ENCODE results near the gene KIF26B. TPM values are rescaled to one million over a fixed set of nuclear protein-coding genes. Genes with fewer than 3 reads are reported as not detected.
A peak's percentile ranks its signal among the peaks of the same experiment; 100 is the strongest.

KIF26B gene
- total and polyA plus RNA-seq, 2 experiments from 2014 or later, result 0.03 to 0.76 TPM

- Mint-ChIP-seq H3K36me3 (ENCODE audit: low read depth) (no peaks in the 10 kb centered on the region), H3K9me3 (peaks cover 3% of the 10 kb centered on the region; the same call in 2 of the 3 replicates), H3K27ac (no peak overlapping the region), H3K4me1 (peaks cover 7% of the 10 kb centered on the region), H3K27me3 (ENCODE audit: insufficient read depth, low read depth, poor library complexity) (peaks cover 12% of the 10 kb centered on the region), H3K4me3 (no peak overlapping the region)
- H3K4me1 ChIP-seq (ENCODE audit: insufficient read depth), result peaks cover 4% of the 10 kb centered on the region; the same call in 1 of the 2 replicates
- ATAC-seq (peak; percentile 98), DNase-seq (ENCODE audit: low spot score) (peak; percentile 61)
- no peak overlapping the region for H3K4me3 ChIP-seq
- no peaks in the 10 kb centered on the region for H3K36me3 ChIP-seq (ENCODE audit: insufficient read depth)
- H4K20me1 ChIP-seq (replicated peaks; ENCODE audit: insufficient read depth), result no peaks in the 10 kb centered on the region
- TF ChIP-seq JUNB (IDR thresholded peaks at IDR 0.05; ENCODE audit: unreplicated experiment) (no peak), CREB1 (CRISPR knock-in tag; IDR thresholded peaks at IDR 0.05; ENCODE audit: low read depth) (no peak), CTCF (conservative IDR thresholded peaks at IDR 0.05; ENCODE audit: low read depth in 2 of 2) (peak; percentile 70 to 85), ZNF331 (CRISPR knock-in tag; IDR thresholded peaks at IDR 0.05; ENCODE audit: low read depth) (no peak)
- TF ChIP-seq, protein P1, sequence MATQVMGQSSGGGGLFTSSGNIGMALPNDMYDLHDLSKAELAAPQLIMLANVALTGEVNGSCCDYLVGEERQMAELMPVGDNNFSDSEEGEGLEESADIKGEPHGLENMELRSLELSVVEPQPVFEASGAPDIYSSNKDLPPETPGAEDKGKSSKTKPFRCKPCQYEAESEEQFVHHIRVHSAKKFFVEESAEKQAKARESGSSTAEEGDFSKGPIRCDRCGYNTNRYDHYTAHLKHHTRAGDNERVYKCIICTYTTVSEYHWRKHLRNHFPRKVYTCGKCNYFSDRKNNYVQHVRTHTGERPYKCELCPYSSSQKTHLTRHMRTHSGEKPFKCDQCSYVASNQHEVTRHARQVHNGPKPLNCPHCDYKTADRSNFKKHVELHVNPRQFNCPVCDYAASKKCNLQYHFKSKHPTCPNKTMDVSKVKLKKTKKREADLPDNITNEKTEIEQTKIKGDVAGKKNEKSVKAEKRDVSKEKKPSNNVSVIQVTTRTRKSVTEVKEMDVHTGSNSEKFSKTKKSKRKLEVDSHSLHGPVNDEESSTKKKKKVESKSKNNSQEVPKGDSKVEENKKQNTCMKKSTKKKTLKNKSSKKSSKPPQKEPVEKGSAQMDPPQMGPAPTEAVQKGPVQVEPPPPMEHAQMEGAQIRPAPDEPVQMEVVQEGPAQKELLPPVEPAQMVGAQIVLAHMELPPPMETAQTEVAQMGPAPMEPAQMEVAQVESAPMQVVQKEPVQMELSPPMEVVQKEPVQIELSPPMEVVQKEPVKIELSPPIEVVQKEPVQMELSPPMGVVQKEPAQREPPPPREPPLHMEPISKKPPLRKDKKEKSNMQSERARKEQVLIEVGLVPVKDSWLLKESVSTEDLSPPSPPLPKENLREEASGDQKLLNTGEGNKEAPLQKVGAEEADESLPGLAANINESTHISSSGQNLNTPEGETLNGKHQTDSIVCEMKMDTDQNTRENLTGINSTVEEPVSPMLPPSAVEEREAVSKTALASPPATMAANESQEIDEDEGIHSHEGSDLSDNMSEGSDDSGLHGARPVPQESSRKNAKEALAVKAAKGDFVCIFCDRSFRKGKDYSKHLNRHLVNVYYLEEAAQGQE (IDR thresholded peaks at IDR 0.05; ENCODE audit: unreplicated experiment), result no peak
- TF ChIP-seq, protein P2, sequence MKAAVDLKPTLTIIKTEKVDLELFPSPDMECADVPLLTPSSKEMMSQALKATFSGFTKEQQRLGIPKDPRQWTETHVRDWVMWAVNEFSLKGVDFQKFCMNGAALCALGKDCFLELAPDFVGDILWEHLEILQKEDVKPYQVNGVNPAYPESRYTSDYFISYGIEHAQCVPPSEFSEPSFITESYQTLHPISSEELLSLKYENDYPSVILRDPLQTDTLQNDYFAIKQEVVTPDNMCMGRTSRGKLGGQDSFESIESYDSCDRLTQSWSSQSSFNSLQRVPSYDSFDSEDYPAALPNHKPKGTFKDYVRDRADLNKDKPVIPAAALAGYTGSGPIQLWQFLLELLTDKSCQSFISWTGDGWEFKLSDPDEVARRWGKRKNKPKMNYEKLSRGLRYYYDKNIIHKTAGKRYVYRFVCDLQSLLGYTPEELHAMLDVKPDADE (IDR thresholded peaks at IDR 0.05), result no peak
- no peaks in the 10 kb centered on the region for H3K9me2 ChIP-seq (ENCODE audit: insufficient read depth)
- H3F3A ChIP-seq (replicated peaks; ENCODE audit: low read depth), result no peaks in the 10 kb centered on the region
- no peak overlapping the region for H3K27ac ChIP-seq (ENCODE audit: low read depth)
- H3K4me2 ChIP-seq, result no peak overlapping the region
- H3K27me3 ChIP-seq (ENCODE audit: insufficient read depth), result no peaks in the 10 kb centered on the region
- peak overlapping the region; percentile 80; the same call in 1 of the 2 replicates for H2AFZ ChIP-seq
- H3K79me2 ChIP-seq (replicated peaks; ENCODE audit: insufficient read depth), result no peaks in the 10 kb centered on the region
Observed at GRCh38 chr1:245277276-245277675, 122.5 kb downstream of the KIF26B start.

- DNase-seq (ENCODE audit: low spot score) (no peak), ATAC-seq (no peak)
- H3F3A ChIP-seq (replicated peaks; ENCODE audit: low read depth), result no peaks in the 10 kb centered on the region
- H3K4me3 ChIP-seq, result no peak overlapping the region
- H3K9me3 Mint-ChIP-seq, result peaks cover 14% of the 10 kb centered on the region; the same call in 2 of the 3 replicates
- no peaks in the 10 kb centered on the region for H3K9me2 ChIP-seq (ENCODE audit: insufficient read depth)
- peaks cover 4% of the 10 kb centered on the region; the same call in 1 of the 2 replicates for H3K4me1 ChIP-seq (ENCODE audit: insufficient read depth)
- H3K4me1 Mint-ChIP-seq, result peaks cover 7% of the 10 kb centered on the region
- H3K27me3 ChIP-seq (ENCODE audit: insufficient read depth), result no peaks in the 10 kb centered on the region
- no peak overlapping the region for H3K4me3 Mint-ChIP-seq
- H2AFZ ChIP-seq, result 0 out of 2 replicates have a peak overlapping the region, but pooled peaks have one; percentile 28
- no peaks in the 10 kb centered on the region for H3K79me2 ChIP-seq (replicated peaks; ENCODE audit: insufficient read depth)
- H3K36me3 ChIP-seq (ENCODE audit: insufficient read depth), result no peaks in the 10 kb centered on the region
- H3K36me3 Mint-ChIP-seq (ENCODE audit: low read depth), result peaks cover 9% of the 10 kb centered on the region
- no peak overlapping the region for H3K27ac Mint-ChIP-seq
- H3K4me2 ChIP-seq, result no peak overlapping the region
- H3K27ac ChIP-seq (ENCODE audit: low read depth), result no peak overlapping the region
- H4K20me1 ChIP-seq (replicated peaks; ENCODE audit: insufficient read depth), result no peaks in the 10 kb centered on the region
- H3K27me3 Mint-ChIP-seq (ENCODE audit: insufficient read depth, low read depth, poor library complexity), result peaks cover 9% of the 10 kb centered on the region
- TF ChIP-seq STAT1 (IDR thresholded peaks at IDR 0.05; ENCODE audit: unreplicated experiment), result no peak
- no peak for TF ChIP-seq NANOG (IDR thresholded peaks at IDR 0.05; ENCODE audit: borderline replicate concordance)
- TF ChIP-seq EZH2 (IDR thresholded peaks at IDR 0.05; ENCODE audit: low read depth, unreplicated experiment), result no peak
Observed at GRCh38 chr1:245278846-245279245, 124.1 kb downstream of the KIF26B start.
